ENCODE results near the gene FEM1C. TPM values are rescaled to one million over a fixed set of nuclear protein-coding genes. Genes with fewer than 3 reads are reported as not detected.

Gene FEM1C
- polyA plus RNA-seq, 3 donors: 4.2 to 9.7 (median 9.2) TPM

DNA sequence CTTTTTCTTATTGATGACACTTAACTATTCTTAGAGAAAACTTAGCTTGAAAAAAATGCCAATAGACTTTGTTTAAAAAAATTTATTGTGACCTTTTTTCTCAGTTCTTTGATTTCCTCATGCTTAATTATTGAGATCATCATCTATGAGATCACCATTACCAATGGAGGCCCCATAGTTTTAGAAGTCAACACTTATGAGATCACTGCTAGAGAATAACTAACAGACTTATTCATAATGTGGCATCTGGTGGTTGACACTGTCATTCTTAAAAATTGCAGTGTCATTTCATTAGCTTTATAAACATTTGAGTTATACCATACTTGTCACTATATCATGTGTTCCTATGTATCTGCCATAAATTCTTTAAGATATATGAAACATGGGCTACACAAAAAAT lies 14.9 kb upstream of the FEM1C start:
- H3K27ac ChIP-seq (ENCODE audit: low read depth, low read length): no peak overlapping the region

DNA sequence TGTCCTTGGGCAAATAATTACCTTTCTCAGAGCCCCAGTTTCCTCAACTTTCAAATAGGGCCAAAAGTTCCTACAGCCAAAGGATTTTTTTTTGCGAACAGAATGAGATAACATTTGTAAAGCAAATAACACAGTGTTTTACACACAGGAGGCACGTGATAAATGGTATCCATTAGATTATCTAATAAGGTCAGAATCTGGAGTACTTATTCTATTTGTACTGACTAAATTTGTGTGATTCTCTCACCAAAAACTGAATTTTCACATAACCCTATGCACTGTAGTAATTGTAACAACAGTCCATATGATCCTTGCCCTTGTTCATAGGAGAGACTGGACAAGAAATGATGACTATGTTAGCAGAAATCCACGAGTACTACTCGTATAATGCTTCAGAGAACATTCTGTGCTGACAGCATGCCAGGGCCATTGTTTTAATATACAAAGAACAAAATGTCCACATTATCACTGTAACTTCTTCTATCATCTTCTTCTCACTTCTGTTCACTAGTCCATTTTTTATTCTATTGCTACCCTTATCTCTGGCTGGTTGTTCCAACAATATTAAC lies 13.9 kb upstream of the FEM1C start:
- WGBS, 3 donors: 27 to 73% (median 72%) methylated on average over 4 of the region's 4 CpGs
- no peak overlapping the region for H3K27ac ChIP-seq (ENCODE audit: low read depth, low read length)

DNA sequence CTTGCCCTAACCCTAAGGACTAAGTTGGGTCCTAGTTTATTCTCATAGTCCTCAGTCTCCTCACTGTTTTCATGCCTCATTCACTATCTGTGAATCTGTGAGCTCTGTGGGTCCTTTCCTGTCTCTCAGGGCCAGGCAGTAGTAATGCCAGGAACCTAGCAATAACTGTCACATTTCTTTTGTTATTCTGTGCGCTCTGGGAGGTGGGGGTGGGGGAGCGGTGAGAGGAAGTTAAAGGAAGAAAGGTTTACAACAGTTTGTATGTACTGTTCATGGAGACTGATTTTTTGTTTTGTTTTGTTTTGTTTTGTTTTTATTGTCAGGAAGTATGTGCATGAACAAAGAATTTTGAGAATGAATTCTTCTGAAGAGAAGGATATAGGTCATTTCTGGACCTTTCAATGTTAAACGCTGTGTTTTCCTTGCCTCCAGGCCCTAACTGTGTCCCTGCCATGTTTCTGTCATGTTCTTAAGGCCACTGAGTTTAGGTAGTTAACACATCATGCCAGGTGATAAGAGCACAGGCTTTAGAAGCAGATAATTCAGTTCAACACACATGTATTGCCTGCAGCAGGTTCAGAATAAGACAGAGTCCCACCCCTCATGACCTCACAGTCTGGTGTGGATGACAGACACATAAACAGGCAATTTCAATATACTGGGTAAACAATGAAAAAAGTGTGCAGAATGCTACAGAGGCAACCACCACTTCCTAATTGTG lies 13.3 kb upstream of the FEM1C start:
- no peak overlapping the region for H3K27ac ChIP-seq (ENCODE audit: low read depth, low read length)
- WGBS, 3 donors: 37 to 60% (median 53%) methylated on average over 3 of the region's 3 CpGs

DNA sequence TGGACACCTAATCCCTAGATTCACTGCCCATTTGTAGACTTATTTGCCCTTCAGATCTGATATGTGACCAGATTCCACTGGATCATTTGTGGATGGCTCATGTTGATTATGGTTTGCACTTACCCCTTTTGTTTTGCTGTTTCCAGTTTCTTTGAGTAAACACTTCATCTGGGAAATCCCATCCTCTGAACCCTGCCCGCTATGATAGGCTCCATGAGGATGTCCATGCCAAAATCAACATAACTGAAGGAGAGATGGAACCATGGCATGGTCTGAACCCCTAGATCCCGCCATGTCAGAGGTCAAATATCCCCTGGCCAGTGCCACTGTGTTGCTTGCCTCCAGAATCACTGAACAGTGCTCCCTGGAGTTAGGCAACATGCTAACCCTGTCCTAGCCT lies 11.7 kb upstream of the FEM1C start:
- 97 to 100% (median 100%) methylated on average over 2 of the region's 2 CpGs for WGBS, 3 donors

DNA sequence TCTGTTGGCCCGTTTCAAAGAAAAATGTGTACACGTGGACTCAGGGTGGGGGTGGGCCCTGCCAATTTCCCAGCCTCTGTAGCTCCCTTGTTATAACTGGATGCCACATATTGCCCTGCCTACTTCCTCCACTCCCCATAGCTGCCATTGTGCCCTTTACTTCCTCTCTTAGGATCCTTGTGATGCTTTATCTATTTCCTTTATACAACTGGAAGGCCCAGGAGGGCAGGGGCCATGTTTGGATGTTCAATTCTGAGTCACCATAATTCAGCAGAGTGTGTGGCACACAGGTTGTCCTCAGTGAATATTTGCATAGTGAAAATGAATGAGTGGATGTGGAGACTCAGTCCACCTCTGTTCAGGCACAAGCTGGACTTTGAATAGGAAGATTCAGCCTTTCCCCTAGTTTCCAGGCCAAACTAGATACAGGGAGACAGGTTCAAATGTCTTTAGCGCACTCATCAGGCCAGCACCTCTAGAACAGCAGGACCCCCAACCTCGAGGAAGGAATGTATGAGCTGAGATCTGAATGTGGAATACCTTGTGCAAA lies 10.6 kb upstream of the FEM1C start:
- H3K27ac ChIP-seq (ENCODE audit: low read depth, low read length): no peak overlapping the region
- WGBS, 3 donors: 90 to 92% (median 90%) methylated on average over 4 of the region's 4 CpGs

More for the DNA sequence above, 11.7 kb upstream of the FEM1C start:
- H3K27ac ChIP-seq (ENCODE audit: low read depth, low read length): no peak overlapping the region

DNA sequence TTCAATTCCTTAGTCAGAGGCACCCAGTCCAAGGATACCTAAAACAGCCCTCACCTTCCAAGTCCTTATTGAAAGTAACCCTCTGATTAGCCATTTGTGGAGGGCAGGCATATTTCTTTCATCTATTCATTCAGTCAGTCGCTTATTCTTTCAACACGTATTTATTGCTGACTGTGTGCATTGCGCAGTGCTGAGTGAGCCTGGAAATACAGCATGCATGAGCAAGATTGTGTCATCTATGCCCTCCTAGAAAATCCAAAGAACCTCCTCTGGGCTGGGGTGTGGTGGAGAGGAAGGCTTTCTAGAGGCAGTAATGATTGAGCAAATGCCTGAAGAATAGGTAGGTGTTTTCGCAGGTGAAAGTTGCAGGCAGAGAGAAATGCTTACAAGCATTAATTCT lies 8.5 kb upstream of the FEM1C start:
- no peak overlapping the region for H3K27ac ChIP-seq (ENCODE audit: low read depth, low read length)
- 90 to 92% (median 91%) methylated on average over 4 of the region's 4 CpGs for WGBS, 3 donors

DNA sequence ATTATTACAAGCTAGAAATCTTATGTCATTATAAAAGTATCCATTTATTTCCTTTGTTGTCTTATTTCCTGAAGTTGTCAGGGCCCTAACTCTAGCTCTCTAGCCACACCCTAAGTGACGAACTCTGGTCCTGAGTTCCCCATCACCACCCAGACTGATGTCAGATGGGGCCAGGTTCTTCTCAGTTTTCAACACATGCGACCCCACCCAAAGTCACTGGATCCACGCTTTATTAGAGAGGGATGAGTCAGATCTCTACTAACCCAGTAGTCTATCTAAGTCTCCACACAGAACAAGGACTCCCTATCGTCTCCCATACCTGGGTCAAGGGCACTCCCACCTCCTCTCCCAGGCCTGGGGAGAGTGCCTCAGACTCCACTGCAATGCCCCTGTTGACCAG lies 6.8 kb upstream of the FEM1C start:
- 56 to 80% (median 59%) methylated on average over 4 of the region's 4 CpGs for WGBS, 3 donors

DNA sequence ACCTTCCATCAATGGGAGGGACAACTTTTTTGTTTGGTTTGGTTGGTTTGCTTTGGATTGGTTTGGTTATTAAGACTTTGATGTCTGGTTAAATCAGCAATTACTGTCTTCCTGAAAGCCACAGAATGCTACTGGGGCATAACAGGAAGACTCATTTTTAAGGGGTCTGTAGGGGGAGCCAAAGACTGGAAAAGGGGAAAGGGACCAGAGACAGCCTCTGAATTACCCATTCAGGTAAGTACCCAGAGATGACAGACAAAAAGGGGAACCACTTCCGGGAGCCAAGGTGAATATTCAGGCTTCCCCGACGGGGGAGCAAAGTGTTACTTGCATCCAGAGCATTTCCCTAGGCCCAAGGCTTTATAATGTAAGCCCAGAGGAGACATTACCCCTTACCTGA lies 4.6 kb upstream of the FEM1C start:
- WGBS, 3 donors: 59 to 76% (median 73%) methylated on average over 3 of the region's 3 CpGs
- no peak overlapping the region for H3K27ac ChIP-seq (ENCODE audit: low read depth, low read length)

More for the DNA sequence above, 6.8 kb upstream of the FEM1C start:
- no peak overlapping the region for H3K27ac ChIP-seq (ENCODE audit: low read depth, low read length)

DNA sequence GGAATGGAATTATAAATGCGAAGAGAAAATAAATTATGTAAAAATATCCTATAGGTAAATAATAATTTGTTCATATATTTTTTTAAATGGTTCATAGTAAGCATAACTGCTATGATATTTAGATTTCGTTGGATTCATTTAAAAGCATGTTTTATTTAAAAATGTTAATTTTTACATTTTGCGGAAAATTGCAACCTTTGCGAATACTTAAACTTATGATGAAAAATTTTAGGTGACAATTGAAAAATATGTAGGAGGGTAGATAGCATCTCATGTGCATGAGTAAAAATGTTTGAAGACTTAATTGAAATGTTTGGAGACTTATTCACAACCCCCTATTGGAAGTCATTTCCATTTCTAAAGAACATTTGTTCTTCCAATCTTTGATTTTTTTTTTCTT lies 4.1 kb upstream of the FEM1C start:
- no peak overlapping the region for H3K27ac ChIP-seq (ENCODE audit: low read depth, low read length)
- WGBS, 3 donors: 93 to 97% (median 96%) methylated on average over 4 of the region's 4 CpGs

DNA sequence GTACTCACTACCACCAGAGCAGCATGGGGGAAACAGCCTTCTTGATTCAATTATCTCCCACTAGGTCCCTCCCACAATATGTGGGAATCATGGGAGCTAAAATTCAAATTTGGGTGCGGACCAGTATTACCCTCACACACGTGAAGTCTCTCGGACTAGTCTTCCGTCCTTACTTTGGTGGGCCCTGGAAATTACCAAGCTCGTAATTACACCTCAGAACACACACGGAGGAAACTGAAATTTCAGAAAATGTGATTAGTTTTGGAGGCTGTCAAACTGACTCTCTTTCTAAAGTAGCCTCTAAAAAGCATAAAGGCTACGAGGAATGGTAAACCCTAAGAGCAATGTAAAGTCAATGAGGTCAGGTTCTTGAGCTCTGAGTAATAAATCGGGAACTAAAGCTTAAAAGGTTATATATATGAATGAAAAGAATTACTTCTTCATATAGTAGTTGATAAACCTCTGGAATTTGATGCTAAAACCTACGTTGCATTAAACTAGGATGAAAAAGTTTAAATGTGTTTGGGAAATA lies 842 bp upstream of the FEM1C start:
- 97 to 99% (median 97%) methylated on average over 9 of the region's 9 CpGs for WGBS, 3 donors

DNA sequence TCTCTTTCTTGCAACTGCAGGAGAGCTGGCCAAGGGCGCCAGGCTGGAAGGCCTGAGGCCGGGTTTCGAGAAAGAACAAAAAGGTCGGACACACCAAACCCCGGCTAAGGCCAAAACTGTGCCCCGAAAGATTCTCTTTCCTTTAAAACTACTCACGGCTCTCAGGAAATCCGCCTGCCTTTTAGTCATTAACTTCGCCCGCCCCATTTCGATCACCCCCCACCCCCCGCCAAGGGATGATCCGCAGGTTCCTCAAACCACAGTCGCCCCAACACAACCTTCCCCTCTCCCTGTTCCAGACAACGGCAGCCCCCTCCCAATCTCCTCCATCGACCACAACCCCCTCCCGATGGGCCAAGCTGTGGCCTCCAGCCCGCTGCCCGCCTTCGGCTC lies 536 bp downstream of the FEM1C start:
- WGBS, 3 donors: 0% methylated on average over 20 of the region's 20 CpGs
- H3K27ac ChIP-seq (ENCODE audit: low read depth, low read length): peak overlapping the region; percentile 94

More for the DNA sequence above, 842 bp upstream of the FEM1C start:
- H3K27ac ChIP-seq (ENCODE audit: low read depth, low read length): no peak overlapping the region

DNA sequence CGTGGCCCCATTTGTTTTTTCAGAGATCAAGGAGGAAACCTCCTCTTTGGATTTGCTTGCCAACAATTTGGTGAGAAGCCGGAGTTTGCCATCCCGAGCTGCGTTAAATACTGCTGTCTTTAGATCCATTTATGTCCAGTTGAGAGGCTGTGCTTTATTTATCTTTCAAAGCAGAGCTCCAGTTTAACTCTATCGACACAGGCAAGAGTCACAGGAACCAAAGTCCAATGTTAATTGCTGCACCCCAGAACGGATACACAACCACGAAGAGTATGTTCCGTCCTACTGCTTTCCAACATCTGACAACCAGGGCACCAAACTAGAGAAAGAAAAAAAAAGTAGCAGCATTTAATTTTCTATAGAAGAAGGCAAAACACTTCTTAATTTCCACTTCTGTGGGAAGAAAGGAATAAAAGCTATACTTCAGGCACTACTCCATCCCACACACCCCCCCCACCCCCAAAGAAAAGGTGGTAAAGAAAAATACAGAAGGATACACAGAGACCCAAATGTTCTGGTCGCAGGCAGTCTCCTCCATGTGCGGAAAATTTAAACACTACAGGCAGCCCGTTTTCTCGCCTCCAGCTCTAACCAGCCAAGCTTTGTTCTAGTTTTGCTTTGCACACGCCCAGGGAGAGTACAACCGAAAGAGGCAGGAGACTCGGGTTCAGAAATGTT lies 1.1 kb downstream of the FEM1C start:
- peak overlapping the region; percentile 94 for H3K27ac ChIP-seq (ENCODE audit: low read depth, low read length)
- 4 to 11% (median 8%) methylated on average over 15 of the region's 15 CpGs for WGBS, 3 donors

DNA sequence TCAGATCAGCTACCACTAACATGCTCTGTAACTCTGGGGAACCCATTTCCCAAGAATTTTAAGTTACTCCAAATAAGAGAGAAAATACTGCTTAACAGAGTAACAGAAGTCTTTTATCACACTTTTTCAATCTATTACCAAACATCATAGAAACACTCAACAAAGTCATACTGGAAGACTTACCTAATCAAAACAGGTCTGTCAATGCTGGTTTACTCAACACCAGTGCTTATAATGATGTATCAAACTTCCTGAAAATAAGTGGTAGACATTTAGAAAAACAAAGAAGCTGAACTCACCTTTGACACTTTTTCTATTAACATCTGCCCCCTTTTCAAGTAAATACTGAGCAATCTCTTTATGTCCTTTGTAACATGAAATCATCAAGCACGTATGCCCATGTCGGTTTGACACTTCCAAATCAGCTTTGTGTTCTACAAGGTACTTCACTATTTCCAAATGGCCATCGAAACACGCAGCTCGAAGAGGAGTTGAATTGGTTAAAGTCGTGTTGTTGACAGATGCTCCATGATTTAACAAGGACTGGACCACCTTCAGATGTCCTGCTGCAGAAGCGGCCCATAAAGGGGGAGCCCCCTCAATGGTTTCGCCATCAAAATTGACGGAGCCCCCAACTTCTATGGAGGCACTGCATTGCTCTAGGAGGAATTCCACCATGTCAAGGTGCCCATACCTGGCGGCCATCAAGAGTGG lies 1.8 kb downstream of the FEM1C start:
- WGBS, 3 donors: 38 to 58% (median 55%) methylated on average over 10 of the region's 10 CpGs
- no peak overlapping the region for H3K27ac ChIP-seq (ENCODE audit: low read depth, low read length)

DNA sequence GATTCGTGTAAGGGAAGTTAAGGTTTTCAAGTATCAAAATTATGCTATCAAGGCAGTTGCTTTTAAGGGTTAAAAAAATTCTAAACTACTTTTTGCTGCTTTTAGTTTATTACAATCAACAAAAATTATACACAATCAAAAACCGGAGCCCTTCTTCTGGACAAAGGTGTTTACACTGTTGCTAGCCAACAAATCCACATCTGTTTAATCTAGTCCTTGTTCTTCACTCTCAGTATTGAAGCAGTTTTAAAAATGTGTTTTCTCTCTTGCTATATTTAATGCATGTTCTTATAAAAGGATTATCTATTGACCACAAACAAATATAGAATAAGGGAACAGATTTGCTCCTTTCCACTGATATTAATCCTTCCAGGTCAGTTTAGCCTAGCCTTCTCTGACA lies 2.5 kb downstream of the FEM1C start:
- 12 to 31% (median 23%) methylated on average over 2 of the region's 2 CpGs for WGBS, 3 donors
- H3K27ac ChIP-seq (ENCODE audit: low read depth, low read length): no peak overlapping the region

DNA sequence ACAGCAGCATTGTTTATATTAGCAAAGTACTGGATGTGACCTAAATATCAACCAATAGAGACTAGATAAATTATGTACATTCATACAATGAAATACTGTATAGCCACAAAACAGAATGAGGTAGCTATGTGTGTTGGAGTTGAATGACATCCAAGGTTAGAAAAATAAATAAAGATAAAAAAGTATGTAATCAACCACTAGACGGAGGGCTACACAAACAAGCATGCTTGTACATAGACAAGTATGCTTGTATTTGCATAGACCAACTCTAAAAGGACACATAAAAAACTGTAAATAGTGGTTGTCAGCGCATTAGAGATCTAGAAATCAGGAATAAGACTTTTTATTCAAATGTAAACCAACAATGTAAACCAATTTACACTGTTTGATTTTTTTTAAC lies 3.0 kb downstream of the FEM1C start:
- 25 to 51% (median 41%) methylated on average over 2 of the region's 2 CpGs for WGBS, 3 donors
- no peak overlapping the region for H3K27ac ChIP-seq (ENCODE audit: low read depth, low read length)

DNA sequence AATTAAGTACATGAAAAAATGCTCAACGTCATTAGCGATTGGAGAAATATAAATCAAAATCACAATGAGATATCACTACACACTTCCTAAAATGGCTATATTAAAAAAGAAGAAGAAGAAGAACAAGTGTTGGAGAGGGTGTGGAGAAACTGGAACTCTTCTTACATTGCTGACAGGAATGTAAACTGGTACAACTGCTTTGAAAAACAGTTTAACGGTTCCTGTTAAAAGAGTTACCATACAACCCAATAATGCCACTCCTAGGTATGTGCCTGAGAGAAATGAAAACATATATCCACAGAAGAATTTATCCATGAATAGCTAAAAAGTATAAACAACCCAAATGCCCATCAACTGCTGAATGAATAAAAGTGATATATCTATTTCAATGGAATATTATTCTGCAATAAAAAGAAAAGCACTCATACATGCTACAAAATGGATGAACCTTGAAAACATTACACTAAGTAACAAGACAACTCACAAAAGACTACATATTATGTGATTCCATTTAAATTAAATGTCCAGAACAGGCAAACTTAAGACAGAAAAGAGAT lies 9.0 kb downstream of the FEM1C start:
- H3K27ac ChIP-seq (ENCODE audit: low read depth, low read length): no peak overlapping the region
- 89 to 97% (median 93%) methylated on average over 3 of the region's 3 CpGs for WGBS, 3 donors

DNA sequence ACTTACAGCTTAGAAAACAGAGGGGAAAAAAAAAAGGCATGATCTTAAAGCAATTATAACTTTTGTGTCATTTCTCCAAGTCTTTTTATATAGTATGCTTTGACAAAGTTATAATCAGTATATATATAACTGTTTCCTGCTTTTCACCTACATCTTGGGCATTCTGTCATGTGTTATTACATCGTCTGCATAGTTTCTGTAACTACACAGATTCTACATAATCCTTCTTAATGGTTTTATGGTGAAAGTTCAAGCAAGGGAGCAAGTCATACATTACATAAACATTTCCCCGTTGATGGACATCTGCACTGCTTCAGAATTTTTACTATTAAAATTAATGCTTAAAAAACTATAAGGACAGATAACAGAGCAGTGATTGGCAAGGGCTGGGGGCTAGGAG lies 12.1 kb downstream of the FEM1C start:
- 52 to 60% (median 52%) methylated on average over 2 of the region's 2 CpGs for WGBS, 3 donors

DNA sequence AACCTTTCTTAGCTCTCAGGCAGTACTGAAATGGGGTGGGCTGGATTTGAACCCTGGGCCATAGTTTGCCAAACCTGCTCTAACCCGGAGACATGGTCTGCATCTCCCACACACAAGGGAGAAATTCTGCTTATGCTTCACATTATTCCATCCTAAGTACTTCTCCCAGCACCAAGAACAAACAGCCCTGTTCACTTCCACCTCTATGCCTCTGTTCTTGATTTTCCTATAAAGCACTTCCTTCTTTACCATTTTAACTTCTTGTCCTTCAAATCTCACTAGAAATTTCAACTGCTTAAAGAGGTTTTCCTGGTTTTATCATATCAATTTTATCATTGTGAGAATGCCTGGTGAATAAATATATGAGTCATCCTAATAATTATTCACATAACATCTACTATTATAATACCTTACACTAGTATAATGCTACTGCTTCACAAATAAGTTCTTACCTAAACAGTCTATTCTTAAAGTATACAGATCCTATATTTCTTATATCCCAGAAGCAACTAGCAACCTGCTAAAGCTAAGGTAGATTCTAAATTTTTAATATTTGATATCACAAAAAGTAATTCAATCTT lies 12.7 kb downstream of the FEM1C start:
- 72 to 90% (median 75%) methylated on average over 1 of the region's 1 CpG for WGBS, 3 donors
- no peak overlapping the region for H3K27ac ChIP-seq (ENCODE audit: low read depth, low read length)

More for the DNA sequence above, 12.1 kb downstream of the FEM1C start:
- H3K27ac ChIP-seq (ENCODE audit: low read depth, low read length): no peak overlapping the region

Measured in adipose tissue (tissue), 3 donors.